Mucosa of descending colon (tissue), 3 donors: Measurements from ENCODE around the gene RTEL1. TPM values are rescaled to one million over a fixed set of nuclear protein-coding genes. Genes with fewer than 3 reads are reported as not detected.

Source experiments
- ATAC-seq: fragments of 200-7000 bp; cut with Tn5 transposase; one replicate; pipeline ENCODE4 v1.9.1; 2020; ENCODE audit warnings: mild to moderate bottlenecking, moderate library complexity
- DNase-seq, 3 donors: peaks; one replicate each; pipeline ENCODE4 v3.0.0-alpha.2; 2020
- H3K36me3 ChIP-seq: fragments of 200-600 bp; one replicate; pipeline ENCODE4 v1.8.0; 2021; ENCODE audit warnings: low read depth, mild to moderate bottlenecking
- H3K4me1 ChIP-seq: fragments of 200-600 bp; one replicate; pipeline ENCODE4 v1.8.0; 2021; ENCODE audit warnings: low read depth, mild to moderate bottlenecking
- H3K4me3 ChIP-seq: fragments of 200-600 bp; one replicate; pipeline ENCODE4 v1.8.0; 2021; ENCODE audit warnings: mild to moderate bottlenecking
- H3K9me3 ChIP-seq: fragments of 200-600 bp; one replicate; pipeline ENCODE4 v1.8.0; 2021; ENCODE audit warnings: mild to moderate bottlenecking
- CTCF ChIP-seq: fragments of 200-600 bp; IDR thresholded peaks from one replicate; pipeline ENCODE4 v1.8.0; 2022; ENCODE audit warnings: antibody characterized with exemption, mild to moderate bottlenecking
- intact Hi-C, 2 donors: fragments of 100-400 bp; cut with DNase I in 1 of 2; cut with micrococcal nuclease in 1 of 2; formaldehyde crosslinking; loops; one replicate each; pipeline versions ENCODE4 v1.11.0 to v1.11.1; 2022; cut with DNase I, micrococcal nuclease
- total RNA-seq, 3 donors: library from RNA; stranded (reverse); fragmentation: NEBNext Ultra II Directional in 2 of 3; extraction: Animal tissue kit (Norgen Biotek cat#: 25700) in 2 of 3; gene quantifications; one replicate each; pipeline versions ENCODE4 v1.2.1 to v1.2.4, GENCODE V29; 2021 to 2023
- donor health status: DM: no; HTN: no; CAD: no; lungs with moderate emphysema.
- donor health status: DM: no; HTN: no; CAD: no.
- donor health status: DM: no; HTN: yes; CAD: no.

The RTEL1 gene
- total RNA-seq, 3 donors from 2014 or later: 23.5 to 42.8 (median 34.2) TPM

- H3K4me1 ChIP-seq: peaks cover 36% of the 10 kb centered on the region
- DNase-seq (no peak), ATAC-seq (no peak)
- no peak for TF ChIP-seq CTCF
- H3K9me3 ChIP-seq: no peaks in the 10 kb centered on the region
- intact Hi-C loops: no loop called here
- H3K36me3 ChIP-seq: peaks cover 3% of the 10 kb centered on the region
- H3K4me3 ChIP-seq: no peak overlapping the region
Observed at GRCh38 chr20:63741354-63741675, 83.2 kb downstream of the RTEL1 start.

DNA sequence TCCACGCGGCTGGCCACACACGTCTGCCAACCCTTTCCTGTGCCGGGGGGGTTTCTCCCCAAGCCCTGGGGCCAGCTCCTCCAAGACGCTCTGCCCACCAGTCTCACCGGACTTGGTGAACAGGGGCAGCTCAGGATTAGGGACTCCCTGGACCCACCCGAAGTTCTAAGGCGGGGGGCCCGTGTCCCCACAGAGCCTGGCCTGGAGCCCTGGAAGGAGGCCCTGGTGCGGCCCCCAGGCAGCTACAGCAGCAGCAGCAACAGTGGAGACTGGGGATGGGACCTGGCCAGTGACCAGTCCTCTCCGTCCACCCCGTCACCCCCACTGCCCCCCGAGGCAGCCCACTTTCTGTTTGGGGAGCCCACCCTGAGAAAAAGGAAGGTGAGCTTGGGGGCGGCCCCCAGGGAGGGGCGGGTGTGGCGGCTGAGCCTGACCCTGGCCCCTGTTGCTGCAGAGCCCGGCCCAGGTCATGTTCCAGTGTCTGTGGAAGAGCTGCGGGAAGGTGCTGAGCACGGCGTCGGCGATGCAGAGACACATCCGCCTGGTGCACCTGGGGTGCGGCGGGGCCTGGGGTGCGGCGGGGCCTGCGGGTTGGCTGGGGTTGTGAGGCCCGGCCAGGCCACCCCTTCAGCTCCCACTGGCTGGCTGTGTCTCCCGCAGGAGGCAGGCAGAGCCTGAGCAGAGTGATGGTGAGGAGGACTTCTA is 83.7 kb downstream of the RTEL1 start:
- intact Hi-C loops: no loop called here
- DNase-seq (peak in 1 of 3 donors; percentile 60), ATAC-seq (no peak)
- H3K4me1 ChIP-seq: peaks cover 31% of the 10 kb centered on the region
- no peak for TF ChIP-seq CTCF
- no peaks in the 10 kb centered on the region for H3K9me3 ChIP-seq
- H3K36me3 ChIP-seq: peaks cover 3% of the 10 kb centered on the region
- H3K4me3 ChIP-seq: no peak overlapping the region

- no peak for TF ChIP-seq CTCF
- intact Hi-C loops: no loop called here
- H3K36me3 ChIP-seq: peaks cover 3% of the 10 kb centered on the region
- peak in 1 of 3 donors; percentile 57 for DNase-seq
- no peak for ATAC-seq
- H3K4me3 ChIP-seq: no peak overlapping the region
- H3K4me1 ChIP-seq: peaks cover 25% of the 10 kb centered on the region
- no peaks in the 10 kb centered on the region for H3K9me3 ChIP-seq
Observed at GRCh38 chr20:63742381-63743024, 84.4 kb downstream of the RTEL1 start.

GRCh38 chr20:63743210-63743970 is 85.3 kb downstream of the RTEL1 start:
- H3K9me3 ChIP-seq: no peaks in the 10 kb centered on the region
- intact Hi-C loops: no loop called here

GRCh38 chr20:63744158-63744557 is 86.0 kb downstream of the RTEL1 start:
- TF ChIP-seq CTCF: no peak
- H3K36me3 ChIP-seq: peaks cover 3% of the 10 kb centered on the region
- H3K4me1 ChIP-seq: peaks cover 10% of the 10 kb centered on the region
- intact Hi-C loops: no loop called here
- no peak overlapping the region for H3K4me3 ChIP-seq
- ATAC-seq: no peak
- DNase-seq: no peak
- H3K9me3 ChIP-seq: no peaks in the 10 kb centered on the region

More at GRCh38 chr20:63743210-63743970, 85.3 kb downstream of the RTEL1 start:
- Histone ChIP-seq H3K36me3 (peaks cover 3% of the 10 kb centered on the region), H3K4me1 (peaks cover 16% of the 10 kb centered on the region), H3K4me3 (no peak overlapping the region)
- peak in 1 of 3 donors; percentile 43 for DNase-seq
- no peak for ATAC-seq
- TF ChIP-seq CTCF: no peak
